ENCODE measurements around the gene ADAMTS3. TPM values are rescaled to one million over a fixed set of nuclear protein-coding genes. Genes with fewer than 3 reads are reported as not detected.

Gene ADAMTS3
- total RNA-seq, 1 donor, result 2.2 TPM

DNA sequence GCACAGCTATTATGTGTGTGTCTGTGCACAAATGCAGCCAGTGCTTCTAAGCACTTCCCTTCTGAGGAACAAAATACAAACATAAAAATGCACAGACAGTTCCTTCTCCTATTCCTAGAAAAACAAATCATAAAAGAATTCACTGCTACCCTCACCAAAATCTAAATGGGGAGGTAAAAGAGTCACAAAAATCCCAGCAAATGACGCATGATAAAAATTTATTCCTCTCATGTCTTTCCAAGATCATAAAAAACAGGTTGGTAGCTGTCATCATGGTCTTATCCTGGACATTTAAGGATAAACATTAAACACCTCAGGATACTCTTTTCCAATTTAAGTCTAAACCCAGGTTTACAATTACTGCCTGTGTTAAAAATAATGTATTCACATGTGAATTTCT lies 124.9 kb downstream of the ADAMTS3 start:
- Histone ChIP-seq H3K36me3 (ENCODE audit: insufficient read depth, low read length) (no peaks in the 10 kb centered on the region), H3K27ac (ENCODE audit: low read depth, low read length) (no peak overlapping the region), H2AFZ (ENCODE audit: low read length) (no peak overlapping the region), H3K4me3 (ENCODE audit: insufficient read depth, low read length) (no peak overlapping the region), H3K9me3 (ENCODE audit: low read depth, low read length) (no peaks in the 10 kb centered on the region), H3K4me1 (ENCODE audit: insufficient read depth, low read length) (peaks cover 9% of the 10 kb centered on the region), H3K4me2 (ENCODE audit: insufficient read depth, low read length) (no peak overlapping the region), H3K27me3 (ENCODE audit: insufficient read depth, low read length) (no peaks in the 10 kb centered on the region), H3K79me2 (ENCODE audit: insufficient read depth, low read length) (no peaks in the 10 kb centered on the region), H4K20me1 (ENCODE audit: insufficient read depth, low read length) (no peaks in the 10 kb centered on the region)
- no peak for DNase-seq (ENCODE audit: insufficient read length, low spot score, missing footprints)
- TF ChIP-seq, protein P1, sequence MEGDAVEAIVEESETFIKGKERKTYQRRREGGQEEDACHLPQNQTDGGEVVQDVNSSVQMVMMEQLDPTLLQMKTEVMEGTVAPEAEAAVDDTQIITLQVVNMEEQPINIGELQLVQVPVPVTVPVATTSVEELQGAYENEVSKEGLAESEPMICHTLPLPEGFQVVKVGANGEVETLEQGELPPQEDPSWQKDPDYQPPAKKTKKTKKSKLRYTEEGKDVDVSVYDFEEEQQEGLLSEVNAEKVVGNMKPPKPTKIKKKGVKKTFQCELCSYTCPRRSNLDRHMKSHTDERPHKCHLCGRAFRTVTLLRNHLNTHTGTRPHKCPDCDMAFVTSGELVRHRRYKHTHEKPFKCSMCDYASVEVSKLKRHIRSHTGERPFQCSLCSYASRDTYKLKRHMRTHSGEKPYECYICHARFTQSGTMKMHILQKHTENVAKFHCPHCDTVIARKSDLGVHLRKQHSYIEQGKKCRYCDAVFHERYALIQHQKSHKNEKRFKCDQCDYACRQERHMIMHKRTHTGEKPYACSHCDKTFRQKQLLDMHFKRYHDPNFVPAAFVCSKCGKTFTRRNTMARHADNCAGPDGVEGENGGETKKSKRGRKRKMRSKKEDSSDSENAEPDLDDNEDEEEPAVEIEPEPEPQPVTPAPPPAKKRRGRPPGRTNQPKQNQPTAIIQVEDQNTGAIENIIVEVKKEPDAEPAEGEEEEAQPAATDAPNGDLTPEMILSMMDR (IDR thresholded peaks at IDR 0.05; ENCODE audit: extremely low read depth, low read depth, low read length), result no peak

GRCh38 chr4:72442715-72443114 lies 126.3 kb downstream of the ADAMTS3 start:
- Histone ChIP-seq H3K79me2 (ENCODE audit: insufficient read depth, low read length) (no peaks in the 10 kb centered on the region), H3K27ac (ENCODE audit: low read depth, low read length) (no peak overlapping the region), H3K4me2 (ENCODE audit: insufficient read depth, low read length) (no peak overlapping the region), H3K4me1 (ENCODE audit: insufficient read depth, low read length) (peaks cover 9% of the 10 kb centered on the region), H3K4me3 (ENCODE audit: insufficient read depth, low read length) (no peak overlapping the region), H3K9me3 (ENCODE audit: low read depth, low read length) (no peaks in the 10 kb centered on the region), H4K20me1 (ENCODE audit: insufficient read depth, low read length) (no peaks in the 10 kb centered on the region), H2AFZ (ENCODE audit: low read length) (no peak overlapping the region), H3K27me3 (ENCODE audit: insufficient read depth, low read length) (no peaks in the 10 kb centered on the region), H3K36me3 (ENCODE audit: insufficient read depth, low read length) (no peaks in the 10 kb centered on the region)
- no peak for DNase-seq (ENCODE audit: insufficient read length, low spot score, missing footprints)
- TF ChIP-seq, protein P1 (IDR thresholded peaks at IDR 0.05; ENCODE audit: extremely low read depth, low read depth, low read length), result no peak

- Histone ChIP-seq H3K9me3 (ENCODE audit: low read depth, low read length) (no peaks in the 10 kb centered on the region), H3K4me1 (ENCODE audit: insufficient read depth, low read length) (peaks cover 9% of the 10 kb centered on the region), H2AFZ (ENCODE audit: low read length) (no peak overlapping the region), H3K79me2 (ENCODE audit: insufficient read depth, low read length) (no peaks in the 10 kb centered on the region), H3K27me3 (ENCODE audit: insufficient read depth, low read length) (no peaks in the 10 kb centered on the region), H3K27ac (ENCODE audit: low read depth, low read length) (no peak overlapping the region), H4K20me1 (ENCODE audit: insufficient read depth, low read length) (no peaks in the 10 kb centered on the region), H3K4me2 (ENCODE audit: insufficient read depth, low read length) (no peak overlapping the region), H3K36me3 (ENCODE audit: insufficient read depth, low read length) (no peaks in the 10 kb centered on the region), H3K4me3 (ENCODE audit: insufficient read depth, low read length) (no peak overlapping the region)
- TF ChIP-seq, protein P1 (IDR thresholded peaks at IDR 0.05; ENCODE audit: extremely low read depth, low read depth, low read length), result no peak
- no peak for DNase-seq (ENCODE audit: insufficient read length, low spot score, missing footprints)
Measured at GRCh38 chr4:72442147-72442546, 126.9 kb downstream of the ADAMTS3 start.

- no peak overlapping the region for H3K4me3 ChIP-seq (ENCODE audit: insufficient read depth, low read length)
Measured at GRCh38 chr4:72440386-72440785, 128.6 kb downstream of the ADAMTS3 start.

More at GRCh38 chr4:72440386-72440785, 128.6 kb downstream of the ADAMTS3 start:
- Histone ChIP-seq H4K20me1 (ENCODE audit: insufficient read depth, low read length) (no peaks in the 10 kb centered on the region), H3K36me3 (ENCODE audit: insufficient read depth, low read length) (no peaks in the 10 kb centered on the region), H3K4me1 (ENCODE audit: insufficient read depth, low read length) (peaks cover 3% of the 10 kb centered on the region), H3K4me2 (ENCODE audit: insufficient read depth, low read length) (no peak overlapping the region), H3K27me3 (ENCODE audit: insufficient read depth, low read length) (no peaks in the 10 kb centered on the region), H3K9me3 (ENCODE audit: low read depth, low read length) (no peaks in the 10 kb centered on the region), H2AFZ (ENCODE audit: low read length) (no peak overlapping the region), H3K79me2 (ENCODE audit: insufficient read depth, low read length) (no peaks in the 10 kb centered on the region), H3K27ac (ENCODE audit: low read depth, low read length) (no peak overlapping the region)
- DNase-seq (ENCODE audit: insufficient read length, low spot score, missing footprints), result no peak
- TF ChIP-seq, protein P1 (IDR thresholded peaks at IDR 0.05; ENCODE audit: extremely low read depth, low read depth, low read length), result no peak

Measured in osteoblast (primary cell).